ENCODE measurements around the gene AZIN2.
"Not testable (repeated sequence)": the region's sequence is repeated elsewhere in the genome, so short reads cannot be mapped to it uniquely, and the experiment has no call there.

GRCh38 chr1:33136041-33136440 lies 55.1 kb downstream of the AZIN2 start:
- TF ChIP-seq POLR2AphosphoS5 (IDR thresholded peaks at IDR 0.05); POLR2A (IDR thresholded peaks at IDR 0.05; ENCODE audit: low read depth): not testable (repeated sequence)

All from esophagus muscularis mucosa (tissue), 2 donors.